Endothelial cell of umbilical vein (primary cell): ENCODE data around the gene TBCE. TPM values are rescaled to one million over a fixed set of nuclear protein-coding genes. Genes with fewer than 3 reads are reported as not detected.
A peak's percentile ranks its signal among the peaks of the same experiment; 100 is the strongest.

Experiments
- BruUV-seq: library from RNA; stranded (reverse); fragments of 400-500 nt; replicated peaks from 2 replicates; lab custom pipeline; 2021; lab: Mats Ljungman, UMichigan
- CTCF ChIA-PET: fragments of 300-600, 350-600 bp; sonication (Branson Sonifier 250); formaldehyde crosslinking; loops from one replicate; lab custom pipeline; 2021; ENCODE audit warnings: antibody characterized with exemption, inconsistent platforms; lab: Charles Lee
- POLR2A ChIA-PET: fragments of 300-600, 350-600 bp; sonication (Branson Sonifier 250); formaldehyde crosslinking; loops from one replicate; lab custom pipeline; 2021; ENCODE audit warnings: antibody characterized with exemption, inconsistent platforms; lab: Charles Lee
- DNase-seq: peaks from one replicate; pipeline ENCODE4 v3.0.0-alpha.2; 2011; ENCODE audit warnings: low read depth, low spot score
- FAIRE-seq: peaks from 2 replicates; lab custom pipeline; 2011; peaks lifted over from hg19 to GRCh38; lab: Jason Lieb, UNC
- H2AFZ ChIP-seq: 2 replicates; pipeline ENCODE4 v1.6.0; 2012; ENCODE audit warnings: low read depth, low read length, control low read depth, inconsistent platforms
- H3K27ac ChIP-seq: 2 replicates; pipeline ENCODE4 v1.5.1; 2011; ENCODE audit warnings: low read depth, mild to moderate bottlenecking, control low read depth, low read length, moderate library complexity; ENCODE audit not compliant: insufficient read depth
- H3K27me3 ChIP-seq, 2 experiments: 2 replicates each; pipeline versions ENCODE4 v1.6.0 to v1.6.1; 2011; ENCODE audit warnings: low read length in 2 of 2, mixed read lengths in 1 of 2; ENCODE audit not compliant: control insufficient read depth in 2 of 2, insufficient read depth in 2 of 2
- H3K36me3 ChIP-seq, 2 experiments: 2 replicates in 1 of 2; 3 replicates in 1 of 2; pipeline ENCODE4 v1.5.1; 2011; ENCODE audit warnings: low read length in 2 of 2, mild to moderate bottlenecking in 1 of 2, moderate library complexity in 1 of 2; ENCODE audit not compliant: control insufficient read depth in 2 of 2, insufficient read depth in 2 of 2; ENCODE audit errors: extremely low read depth in 1 of 2
- H3K4me1 ChIP-seq: 3 replicates; pipeline ENCODE4 v1.5.1; 2011; ENCODE audit warnings: mild to moderate bottlenecking, low read length; ENCODE audit not compliant: control insufficient read depth, insufficient read depth; ENCODE audit errors: extremely low read depth
- H3K4me2 ChIP-seq: 2 replicates; pipeline ENCODE4 v1.6.1; 2011; ENCODE audit warnings: low read length, control low read depth, mixed read lengths; ENCODE audit not compliant: insufficient read depth
- H3K4me3 ChIP-seq, 3 experiments: fragments of 200-600 bp in 1 of 3; sonication (generic), shearing (Covaris generic) in 1 of 3; replicated peaks in 1 of 3; 2 replicates each; pipeline ENCODE4 v1.5.1; 2011 to 2016; ENCODE audit warnings: control low read depth in 3 of 3, low read length in 3 of 3, mild to moderate bottlenecking in 2 of 3, inconsistent platforms in 1 of 3, low read depth in 1 of 3, moderate library complexity in 1 of 3; ENCODE audit not compliant: insufficient read depth in 1 of 3
- H3K79me2 ChIP-seq: 2 replicates; pipeline ENCODE4 v1.6.0; 2012; ENCODE audit warnings: low read length, inconsistent platforms; ENCODE audit not compliant: control insufficient read depth, insufficient read depth
- H3K9ac ChIP-seq: replicated peaks from 2 replicates; pipeline ENCODE3; 2011; ENCODE audit warnings: low read length, control low read depth; ENCODE audit not compliant: insufficient read depth; ENCODE audit errors: extremely low read depth
- H3K9me1 ChIP-seq: replicated peaks from 3 replicates; pipeline ENCODE4 v1.6.0; 2011; ENCODE audit warnings: mild to moderate bottlenecking, low read length; ENCODE audit not compliant: control insufficient read depth, insufficient read depth; ENCODE audit errors: extremely low read depth
- H3K9me3 ChIP-seq: replicated peaks from 2 replicates; pipeline ENCODE4 v1.5.1; 2012; ENCODE audit warnings: low read length, inconsistent platforms; ENCODE audit not compliant: control insufficient read depth, insufficient read depth
- H4K20me1 ChIP-seq: replicated peaks from 2 replicates; pipeline ENCODE3; 2011; ENCODE audit warnings: mild to moderate bottlenecking, low read length; ENCODE audit not compliant: control insufficient read depth, insufficient read depth; ENCODE audit errors: extremely low read depth
- CTCF ChIP-seq, 2 donors: IDR thresholded peaks; 1 replicate in 1 of 2; 2 replicates in 1 of 2; pipeline ENCODE4 v1.5.1; 2011; ENCODE audit warnings: low read length in 2 of 2, mild to moderate bottlenecking in 2 of 2, moderate library complexity in 2 of 2, control low read depth in 1 of 2, inconsistent platforms in 1 of 2, low read depth in 1 of 2; ENCODE audit not compliant: insufficient read depth in 1 of 2; ENCODE audit errors: extremely low read depth in 1 of 2
- EZH2 ChIP-seq: IDR thresholded peaks from 2 replicates; pipeline ENCODE4 v1.6.1; 2012; ENCODE audit warnings: borderline replicate concordance, low read depth, mild to moderate bottlenecking, moderate library complexity, low read length, inconsistent platforms; ENCODE audit not compliant: severe bottlenecking
- FOS ChIP-seq: IDR thresholded peaks from 2 replicates; pipeline ENCODE4 v1.6.1; 2011; ENCODE audit warnings: mild to moderate bottlenecking, low read length, moderate library complexity, borderline replicate concordance; ENCODE audit not compliant: insufficient read depth
- GATA2 ChIP-seq: IDR thresholded peaks from 2 replicates; pipeline ENCODE4 v1.7.0; 2011; ENCODE audit warnings: low read depth, mild to moderate bottlenecking, moderate library complexity, mixed read lengths, low read length; ENCODE audit not compliant: insufficient read length, insufficient read depth
- JUN ChIP-seq: IDR thresholded peaks from 2 replicates; pipeline ENCODE4 v1.6.1; 2011; ENCODE audit warnings: borderline replicate concordance, low read depth; ENCODE audit not compliant: insufficient read length, insufficient read depth
- MAX ChIP-seq: IDR thresholded peaks from 2 replicates; pipeline ENCODE4 v1.6.1; 2011; ENCODE audit not compliant: insufficient read depth, insufficient read length
- MYC ChIP-seq: IDR thresholded peaks from one replicate; pipeline ENCODE4 v1.6.1; 2011; ENCODE audit warnings: mild to moderate bottlenecking, low read depth, low read length
- POLR2A ChIP-seq: IDR thresholded peaks from 2 replicates; pipeline ENCODE4 v1.6.1; 2012; ENCODE audit warnings: low read depth, mild to moderate bottlenecking, control low read depth, low read length
- POLR2AphosphoS5 ChIP-seq: IDR thresholded peaks from 2 replicates; pipeline ENCODE4 v1.6.1; 2012; ENCODE audit warnings: low read depth, mild to moderate bottlenecking, control low read depth, low read length, moderate library complexity; ENCODE audit not compliant: insufficient read depth
- dilution Hi-C: fragments of 300-500 bp; cut with MboI; formaldehyde crosslinking; loops from one replicate; pipeline ENCODE4 v1.15.0; 2019; ENCODE audit warnings: low sequenced_read_pairs; ENCODE audit not compliant: extremely low pct_ligation_motif_present
- intact Hi-C: fragments of 100-400 bp; cut with micrococcal nuclease; formaldehyde crosslinking; loops from one replicate; pipeline ENCODE4 v1.10.0; 2022
- polyA plus RNA-seq, 4 experiments: library from polyadenylated mRNA; depleted of rRNA in 3 of 4; stranded (reverse) in 3 of 4; unstranded in 1 of 4; fragments of >200 nt; gene quantifications; 2 replicates each; pipeline versions ENCODE4 v1.2.1 to v1.2.3, GENCODE V29; 2011 to 2012; ENCODE audit warnings: missing spikeins in 1 of 4
- total RNA-seq: library from RNA; stranded (reverse); gene quantifications from 2 replicates; pipeline ENCODE4 v1.2.3, GENCODE V29; 2021

The TBCE gene
- total and polyA plus RNA-seq, 2 donors (not counting 3 experiments of a cell fraction or from before 2014, with no cell fraction given): 13.7 to 32.6 TPM

GRCh38 chr1:235426680-235427079 lies 59.5 kb downstream of the TBCE start:
- Histone ChIP-seq H3K27ac (no peak overlapping the region), H3K4me1 (no peaks in the 10 kb centered on the region), H3K27me3 (no peaks in the 10 kb centered on the region), H3K4me3 (no peak overlapping the region), H2AFZ (no peak overlapping the region), H3K9me1 (no peaks in the 10 kb centered on the region), H3K9ac (no peak overlapping the region), H4K20me1 (no peaks in the 10 kb centered on the region), H3K79me2 (no peaks in the 10 kb centered on the region), H3K36me3 (no peaks in the 10 kb centered on the region), H3K9me3 (no peaks in the 10 kb centered on the region), H3K4me2 (no peak overlapping the region)
- intact Hi-C loops (no loop called here), dilution Hi-C loops (no loop called here)
- DNase-seq: no peak
- no TSS peak for BruUV-seq
- ChIA-PET CTCF (interaction anchor here (1.0 kb wide), 1 partner anchor 19 kb away, joined by 3 read pairs; no protein-coding TSS in a partner anchor), POLR2A (no interaction called here)
- FAIRE-seq: no peak
- TF ChIP-seq MAX: no peak

GRCh38 chr1:235427447-235427846 lies 60.2 kb downstream of the TBCE start:
- CTCF ChIA-PET: interaction anchor here (1.0 kb wide), 1 partner anchor 18 kb away, joined by 3 read pairs; no protein-coding TSS in a partner anchor
- peak; percentile 4 for FAIRE-seq

More at GRCh38 chr1:235427447-235427846, 60.2 kb downstream of the TBCE start:
- Histone ChIP-seq H3K4me1 (no peaks in the 10 kb centered on the region), H3K27ac (no peak overlapping the region), H3K9me1 (no peaks in the 10 kb centered on the region), H2AFZ (no peak overlapping the region), H3K4me2 (no peak overlapping the region), H3K79me2 (no peaks in the 10 kb centered on the region), H3K27me3 (no peaks in the 10 kb centered on the region), H3K9me3 (no peaks in the 10 kb centered on the region), H3K9ac (no peak overlapping the region), H3K4me3 (no peak overlapping the region), H3K36me3 (no peaks in the 10 kb centered on the region), H4K20me1 (no peaks in the 10 kb centered on the region)
- BruUV-seq: no TSS peak
- intact Hi-C loops (no loop called here), dilution Hi-C loops (no loop called here)
- TF ChIP-seq GATA2 (no peak), POLR2A (no peak), MAX (no peak), CTCF (IDR thresholded peaks at IDR 0.05; ENCODE audit: extremely low read depth in 1 of 2, insufficient read depth in 1 of 2, low read depth in 1 of 2, low read length in 2 of 2) (no peak), JUN (no peak), EZH2 (no peak), FOS (no peak), POLR2AphosphoS5 (no peak), MYC (no peak)
- POLR2A ChIA-PET: no interaction called here
- no peak for DNase-seq
